Measurements from ENCODE around the gene MAL.

Gene MAL

DNA sequence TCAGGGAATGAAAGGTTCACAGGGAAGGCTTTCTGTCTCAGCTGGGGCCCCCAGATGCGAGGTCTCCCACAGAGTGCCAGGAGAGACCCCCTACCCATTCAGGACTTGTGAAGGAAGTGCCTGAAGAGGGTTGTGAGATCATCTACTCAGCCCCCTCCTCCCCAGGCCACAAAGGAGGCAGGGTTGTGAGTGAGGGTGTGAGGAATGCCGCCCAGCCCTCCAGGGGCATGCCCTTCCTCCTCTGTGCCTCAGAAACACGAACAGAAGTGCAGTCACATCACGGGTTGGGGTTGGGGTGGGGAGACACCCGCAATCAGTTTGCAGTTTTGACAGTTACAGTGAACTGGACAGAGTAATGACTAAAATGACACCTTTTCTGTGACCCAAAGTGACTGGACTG, 5.0 kb downstream of the MAL start:
- no peak for DNase-seq (ENCODE audit: extremely low read depth, low read depth)
- no peak overlapping the region for H3K4me3 ChIP-seq (replicated peaks; ENCODE audit: low read depth, low read length)
- no peak for TF ChIP-seq CTCF (IDR thresholded peaks at IDR 0.05; ENCODE audit: low read depth, low read length, missing control alignments)

DNA sequence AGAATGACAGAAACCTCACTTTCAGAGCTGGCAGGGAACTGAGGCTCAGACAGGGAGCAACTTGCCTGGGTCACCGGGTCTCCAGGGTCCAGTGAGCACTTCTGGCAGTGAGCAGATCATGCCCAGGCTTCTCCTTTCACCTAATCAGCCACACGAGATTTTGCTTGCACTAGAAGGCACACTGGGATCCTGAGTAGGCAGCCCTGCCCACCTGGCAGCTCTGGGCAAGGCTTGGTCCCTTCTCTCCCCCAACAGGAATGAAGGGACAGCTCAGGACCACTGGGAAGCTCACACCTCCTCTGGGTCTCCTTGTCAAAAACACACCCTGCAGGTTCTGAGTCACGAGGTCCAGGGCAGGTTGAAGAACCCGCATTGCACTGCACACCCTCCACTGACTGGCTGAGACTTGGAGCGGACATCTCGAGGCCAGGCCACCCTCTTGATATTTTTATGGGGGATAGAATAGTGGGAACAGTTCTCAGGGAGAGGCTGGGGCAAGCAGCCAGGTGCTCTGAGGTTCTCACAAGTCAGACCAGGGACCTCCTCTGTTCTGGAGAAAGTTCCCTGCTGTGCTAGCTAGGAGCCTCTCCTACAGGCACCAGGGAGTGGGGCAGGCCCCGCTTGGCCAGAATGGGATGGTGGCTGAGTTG, 5.7 kb downstream of the MAL start:
- no peak for TF ChIP-seq CTCF (IDR thresholded peaks at IDR 0.05; ENCODE audit: low read depth, low read length, missing control alignments)
- no peak for DNase-seq (ENCODE audit: extremely low read depth, low read depth)
- no peak overlapping the region for H3K4me3 ChIP-seq (replicated peaks; ENCODE audit: low read depth, low read length)

- no peak for DNase-seq (ENCODE audit: extremely low read depth, low read depth)
- H3K4me3 ChIP-seq (replicated peaks; ENCODE audit: low read depth, low read length), result no peak overlapping the region
- TF ChIP-seq CTCF (IDR thresholded peaks at IDR 0.05; ENCODE audit: low read depth, low read length, missing control alignments), result no peak
Measured at GRCh38 chr2:95031726-95032116, 6.2 kb downstream of the MAL start.

DNA sequence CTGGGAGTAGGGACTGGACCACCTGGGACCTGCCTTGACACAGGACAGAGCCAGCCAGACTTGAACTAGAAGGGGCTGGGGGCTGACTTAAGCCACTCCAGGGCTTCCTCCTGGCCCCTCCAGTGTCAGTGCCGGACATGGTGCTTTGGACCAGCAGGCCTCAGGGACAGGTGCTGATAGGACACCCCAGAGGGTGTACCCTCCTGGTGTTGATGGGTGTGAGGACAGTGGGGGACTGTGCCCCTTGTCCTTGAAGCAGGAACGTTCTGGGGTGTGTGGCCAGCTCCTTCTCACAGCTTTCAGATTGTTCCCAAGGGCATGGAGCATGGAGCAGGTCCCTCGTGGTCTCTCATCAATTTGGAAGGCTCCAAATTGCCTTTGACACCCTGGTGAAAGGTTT, 6.8 kb downstream of the MAL start:
- TF ChIP-seq CTCF (IDR thresholded peaks at IDR 0.05; ENCODE audit: low read depth, low read length, missing control alignments), result no peak
- no peak overlapping the region for H3K4me3 ChIP-seq (replicated peaks; ENCODE audit: low read depth, low read length)
- no peak for DNase-seq (ENCODE audit: extremely low read depth, low read depth)

DNA sequence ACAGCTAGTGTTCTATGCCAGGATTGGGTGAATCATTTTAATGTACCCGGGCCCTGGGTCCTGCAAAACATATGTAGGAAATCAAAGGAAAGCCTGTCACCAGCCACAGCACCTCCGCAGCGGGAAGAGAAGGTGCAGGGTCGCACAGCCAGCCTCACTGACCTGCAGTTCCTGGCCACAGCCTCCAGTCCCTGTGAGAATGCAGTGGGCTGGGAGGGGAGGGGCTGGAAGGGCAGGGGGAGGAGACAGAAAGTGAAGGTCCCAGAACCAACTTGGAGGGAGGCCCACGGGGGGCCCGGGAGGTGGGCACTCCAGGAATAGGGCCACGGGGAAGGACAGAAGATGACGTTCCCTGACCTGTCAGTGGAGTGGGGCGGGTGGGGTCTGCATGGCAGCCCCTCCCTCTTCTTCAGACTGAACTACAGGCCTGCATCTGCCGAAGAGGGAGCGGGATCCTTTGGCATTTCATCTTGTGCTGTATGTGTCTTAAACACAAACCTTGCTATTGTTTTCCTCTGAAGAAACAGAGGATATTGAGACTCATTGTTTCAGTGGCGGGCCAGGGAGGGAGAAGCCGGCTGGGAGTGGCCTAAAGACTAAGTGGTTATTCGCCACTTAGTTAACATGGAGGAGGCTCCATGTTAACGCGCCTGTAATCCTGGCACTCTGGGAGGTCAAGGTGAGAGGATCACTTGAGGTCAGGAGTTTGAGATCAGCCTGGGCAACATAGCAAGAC, 7.5 kb downstream of the MAL start:
- H3K4me3 ChIP-seq (replicated peaks; ENCODE audit: low read depth, low read length), result no peak overlapping the region
- no peak for DNase-seq (ENCODE audit: extremely low read depth, low read depth)
- no peak for TF ChIP-seq CTCF (IDR thresholded peaks at IDR 0.05; ENCODE audit: low read depth, low read length, missing control alignments)

- H3K4me3 ChIP-seq (replicated peaks; ENCODE audit: low read depth, low read length), result no peak overlapping the region
- TF ChIP-seq CTCF (IDR thresholded peaks at IDR 0.05; ENCODE audit: low read depth, low read length, missing control alignments), result no peak
- DNase-seq (ENCODE audit: extremely low read depth, low read depth), result no peak
Measured at GRCh38 chr2:95034221-95034620, 8.7 kb downstream of the MAL start.
